ENCODE data around the gene PRAMEF8.
"Not testable (repeated sequence)": the region's sequence is repeated elsewhere in the genome, so short reads cannot be mapped to it uniquely, and the experiment has no call there.

The PRAMEF8 gene

GRCh38 chr1:13285037-13285436 is at the start of gene PRAMEF8:
TSS of gene PRAMEF8 (minus strand) at chr1:13285137. CDS start at chr1:13284091, 1,046 bp downstream.
- not testable (repeated sequence) for TF ChIP-seq CTCF (IDR thresholded peaks at IDR 0.05)

- TF ChIP-seq CTCF (IDR thresholded peaks at IDR 0.05) = not testable (repeated sequence)
Measured at GRCh38 chr1:13315281-13315680, 30.3 kb upstream of the PRAMEF8 start, which contains the start of gene PRAMEF15. TSS of gene PRAMEF15 (plus strand) at chr1:13315581. CDS start at chr1:13318408, 2,827 bp downstream.

- TF ChIP-seq CTCF (IDR thresholded peaks at IDR 0.05) = not testable (repeated sequence)
Measured at GRCh38 chr1:13303239-13303638, 18.3 kb upstream of the PRAMEF8 start, which contains the start of gene PRAMEF33. TSS of gene PRAMEF33 (plus strand) at chr1:13303539. CDS start at chr1:13305955, 2,416 bp downstream.

DNA sequence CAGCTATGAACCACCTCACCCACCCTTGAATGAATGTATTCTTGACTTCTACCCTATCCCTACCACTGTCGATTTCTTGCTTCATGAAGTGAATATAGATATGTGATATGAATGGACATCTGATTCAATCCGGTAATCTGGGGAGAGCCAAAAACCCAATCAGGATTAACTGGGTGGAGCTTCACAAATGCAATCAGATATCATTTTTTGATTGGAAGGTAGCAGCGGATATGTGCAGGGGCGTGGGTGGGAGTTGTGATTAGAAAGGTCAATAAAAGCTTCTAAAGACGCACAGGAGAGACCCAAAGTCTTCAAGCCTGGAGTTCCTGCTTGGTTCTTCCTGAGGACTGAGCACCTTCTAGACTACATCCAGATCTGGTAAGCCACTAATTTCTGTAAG is 31.0 kb downstream of the PRAMEF8 start, which contains the start of gene PRAMEF5:
Gene PRAMEF5 (plus strand): TSS at position 301 of the 400 bp plus-strand sequence. CDS start 5,071 bp downstream, outside the sequence.
- TF ChIP-seq CTCF (IDR thresholded peaks at IDR 0.05) = not testable (repeated sequence)
